ENCODE measurements around the gene STK32C. TPM values are rescaled to one million over a fixed set of nuclear protein-coding genes. Genes with fewer than 3 reads are reported as not detected.

STK32C gene
- total and polyA plus RNA-seq, 2 of the 4 experiments (the other 2 are of a cell fraction), result 5.0 to 8.3 TPM

DNA sequence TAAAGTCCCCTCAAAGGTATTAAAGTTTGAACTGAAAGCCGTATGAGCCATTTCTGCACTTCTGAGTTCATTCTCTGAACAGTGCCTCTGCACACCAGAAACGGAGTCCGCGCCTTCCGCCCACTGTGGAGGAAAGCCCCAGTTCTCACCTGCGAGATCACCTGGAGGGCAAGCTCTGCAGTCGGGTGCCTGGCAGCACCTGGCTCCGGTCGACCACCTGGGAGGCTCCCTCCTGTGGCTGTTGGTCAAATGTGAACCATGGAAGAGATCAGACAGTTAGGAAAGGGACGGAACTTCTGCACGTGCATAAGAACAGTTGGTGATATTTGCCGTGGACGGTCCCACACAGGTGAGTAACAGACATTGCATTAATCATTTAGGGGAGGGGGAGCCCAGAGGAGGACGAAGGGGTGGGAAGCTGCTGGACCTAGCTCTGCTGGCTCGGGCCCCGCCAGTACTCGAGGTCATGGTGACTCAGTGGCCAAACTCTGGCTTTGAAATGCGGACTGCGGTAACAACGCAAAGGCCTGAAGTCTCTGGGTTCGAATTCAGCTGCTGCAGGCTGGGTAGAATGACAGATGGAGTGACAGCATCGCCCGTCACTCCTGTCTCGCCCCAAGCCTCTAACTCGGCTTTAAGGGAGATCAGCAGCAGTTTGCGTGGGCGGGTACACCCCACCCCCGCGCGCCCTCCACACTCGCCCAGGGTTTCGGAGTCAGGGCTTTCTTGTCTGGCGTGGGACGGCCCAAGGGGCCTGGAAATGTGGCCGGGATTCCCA lies 122.7 kb downstream of the STK32C start:
- no peak overlapping the region for H3K4me3 ChIP-seq (ENCODE audit: insufficient read depth, low read depth, low read length)
- no peak overlapping the region for H3K23ac ChIP-seq (ENCODE audit: low read depth, low read length)
- no peak overlapping the region for H3K56ac ChIP-seq (ENCODE audit: extremely low read depth, insufficient read depth, low read length)
- DNase-seq (no peak), ATAC-seq (ENCODE audit: low read depth) (no peak)
- no peak overlapping the region for H2BK20ac ChIP-seq (ENCODE audit: low read depth, low read length)
- H4K20me1 ChIP-seq (ENCODE audit: insufficient read depth, low read length), result peaks cover 19% of the 10 kb centered on the region
- H3K4me1 ChIP-seq (ENCODE audit: control insufficient read depth, insufficient read depth, low read length), result peaks cover 4% of the 10 kb centered on the region; the same call in 1 of the 2 replicates
- no peak overlapping the region for H3K4me2 ChIP-seq (ENCODE audit: low read depth, low read length)
- TF ChIP-seq, protein P1, sequence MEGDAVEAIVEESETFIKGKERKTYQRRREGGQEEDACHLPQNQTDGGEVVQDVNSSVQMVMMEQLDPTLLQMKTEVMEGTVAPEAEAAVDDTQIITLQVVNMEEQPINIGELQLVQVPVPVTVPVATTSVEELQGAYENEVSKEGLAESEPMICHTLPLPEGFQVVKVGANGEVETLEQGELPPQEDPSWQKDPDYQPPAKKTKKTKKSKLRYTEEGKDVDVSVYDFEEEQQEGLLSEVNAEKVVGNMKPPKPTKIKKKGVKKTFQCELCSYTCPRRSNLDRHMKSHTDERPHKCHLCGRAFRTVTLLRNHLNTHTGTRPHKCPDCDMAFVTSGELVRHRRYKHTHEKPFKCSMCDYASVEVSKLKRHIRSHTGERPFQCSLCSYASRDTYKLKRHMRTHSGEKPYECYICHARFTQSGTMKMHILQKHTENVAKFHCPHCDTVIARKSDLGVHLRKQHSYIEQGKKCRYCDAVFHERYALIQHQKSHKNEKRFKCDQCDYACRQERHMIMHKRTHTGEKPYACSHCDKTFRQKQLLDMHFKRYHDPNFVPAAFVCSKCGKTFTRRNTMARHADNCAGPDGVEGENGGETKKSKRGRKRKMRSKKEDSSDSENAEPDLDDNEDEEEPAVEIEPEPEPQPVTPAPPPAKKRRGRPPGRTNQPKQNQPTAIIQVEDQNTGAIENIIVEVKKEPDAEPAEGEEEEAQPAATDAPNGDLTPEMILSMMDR (conservative IDR thresholded peaks at IDR 0.05; ENCODE audit: low read depth, low read length), result no peak
- TF ChIP-seq POLR2A (IDR thresholded peaks at IDR 0.05; ENCODE audit: low read depth, low read length) (no peak), RAD21 (IDR thresholded peaks at IDR 0.05; ENCODE audit: low read length) (no peak), RCOR1 (IDR thresholded peaks at IDR 0.05; ENCODE audit: insufficient replicate concordance, low read length) (no peak), MAZ (IDR thresholded peaks at IDR 0.05; ENCODE audit: borderline replicate concordance, low read depth, low read length) (no peak), NFE2L2 (IDR thresholded peaks at IDR 0.05; ENCODE audit: low read depth, low read length) (no peak)
- no peak overlapping the region for H2AFZ ChIP-seq (replicated peaks; ENCODE audit: low read length, poor library complexity)
- 0 out of 2 replicates have a peak, but pooled peaks cover 2% of the 10 kb centered on the region for H3K36me3 ChIP-seq (ENCODE audit: control insufficient read depth, insufficient read depth, low read length)
- no peak overlapping the region for H2BK5ac ChIP-seq (ENCODE audit: low read depth, low read length, poor library complexity, severe bottlenecking)
- no TSS peak for BruUV-seq (replicated peaks)
- no peaks in the 10 kb centered on the region for H3K9me3 ChIP-seq (ENCODE audit: control insufficient read depth, insufficient read depth, low read length)
- H2BK120ac ChIP-seq (ENCODE audit: low read depth, low read length), result no peak overlapping the region
- H3K9me1 ChIP-seq (ENCODE audit: insufficient read depth, low read length), result no peaks in the 10 kb centered on the region
- 25% methylated on average over 14 of the region's 35 CpGs; no CpG with 5 or more reads in 1 of the 2 experiments for WGBS, 2 experiments (ENCODE audit: extremely low coverage in 2 of 2, insufficient read length in 1 of 2)
- no peak overlapping the region for H3K18ac ChIP-seq (ENCODE audit: low read depth, low read length)
- H3K9ac ChIP-seq (ENCODE audit: low read depth, low read length), result no peak overlapping the region
- peaks cover 36% of the 10 kb centered on the region for H3K27me3 ChIP-seq (ENCODE audit: control insufficient read depth, insufficient read depth, low read length)
- in situ Hi-C loops (cut with MboI; ENCODE audit: low sequenced_read_pairs) (no loop called here), intact Hi-C loops (cut with micrococcal nuclease) (no loop called here), dilution Hi-C loops (cut with HindIII; ENCODE audit: low sequenced_read_pairs, unreplicated experiment) (no loop called here)
- H4K8ac ChIP-seq (ENCODE audit: low read depth in 2 of 2, low read length in 2 of 2), result no peak overlapping the region
- no peak overlapping the region for H3K14ac ChIP-seq (replicated peaks; ENCODE audit: low read depth, low read length)
- no peak overlapping the region for H2AK9ac ChIP-seq (replicated peaks; ENCODE audit: low read depth, low read length, poor library complexity)
- no peak overlapping the region for H2BK15ac ChIP-seq (ENCODE audit: low read depth, low read length)
- H3K27ac ChIP-seq (ENCODE audit: insufficient read depth, low read length), result no peak overlapping the region
- H2AK5ac ChIP-seq (ENCODE audit: low read depth, low read length), result no peak overlapping the region
- H3K4ac ChIP-seq (ENCODE audit: low read depth, low read length), result no peak overlapping the region
- no peak overlapping the region for H4K91ac ChIP-seq (ENCODE audit: insufficient read depth, low read depth, low read length)
- no peak overlapping the region for H4K5ac ChIP-seq (ENCODE audit: low read depth, low read length)
- H3K79me1 ChIP-seq (ENCODE audit: low read depth in 1 of 2, low read length in 2 of 2), result peaks cover 0 to 3% of the 10 kb centered on the region in 2 experiments; a peak in 1 of 4 replicates
- ChIA-PET POLR2A (ENCODE audit: unreplicated experiment) (no interaction called here), CTCF (no interaction called here)
